Measurements from ENCODE around the gene NEDD9.

Gene NEDD9

GRCh38 chr6:11258260-11259237, 26.1 kb upstream of the NEDD9 start:
- H3K4me2 ChIP-seq (ENCODE audit: low read length): no peak overlapping the region
- H3K18ac ChIP-seq (ENCODE audit: low read length): no peak overlapping the region
- no peak overlapping the region for H2AK5ac ChIP-seq (ENCODE audit: low read length)
- DNase-seq: no peak
- H3K27ac ChIP-seq (ENCODE audit: low read depth, low read length): no peak overlapping the region
- H3K27me3 ChIP-seq (ENCODE audit: insufficient read depth, low read length, poor library complexity): no peaks in the 10 kb centered on the region
- no peaks in the 10 kb centered on the region for H3K79me2 ChIP-seq (ENCODE audit: control insufficient read depth, insufficient read depth, low read length)
- H3K79me1 ChIP-seq (ENCODE audit: low read length): no peaks in the 10 kb centered on the region
- H2BK5ac ChIP-seq (ENCODE audit: low read length): no peak overlapping the region
- H3K4me1 ChIP-seq (ENCODE audit: control insufficient read depth, low read depth, low read length): peaks cover 5% of the 10 kb centered on the region
- peak overlapping the region; percentile 35 for H3K56ac ChIP-seq (ENCODE audit: low read length)
- no peak overlapping the region for H4K5ac ChIP-seq (ENCODE audit: low read length)
- H4K8ac ChIP-seq (ENCODE audit: low read depth, low read length): no peak overlapping the region
- H3K36me3 ChIP-seq (ENCODE audit: control insufficient read depth, insufficient read depth, low read length): no peaks in the 10 kb centered on the region
- no CpG with 5 or more reads among the region's 2 CpGs for WGBS (ENCODE audit: extremely low coverage, insufficient coverage, low lambda C conversion rate)
- no peak overlapping the region for H3K23ac ChIP-seq (ENCODE audit: low read length)
- H2BK120ac ChIP-seq (ENCODE audit: low read depth, low read length): no peak overlapping the region
- no peak overlapping the region for H3K4ac ChIP-seq (ENCODE audit: low read depth, low read length)
- no peak overlapping the region for H2BK15ac ChIP-seq (replicated peaks; ENCODE audit: low read depth)
- no peak overlapping the region for H3K4me3 ChIP-seq (ENCODE audit: low read length)
- no peak overlapping the region for H3K9ac ChIP-seq (ENCODE audit: low read length)

- DNase-seq: no peak
- no CpG with 5 or more reads among the region's 5 CpGs for WGBS (ENCODE audit: extremely low coverage, insufficient coverage, low lambda C conversion rate)
- Histone ChIP-seq H3K27me3 (ENCODE audit: insufficient read depth, low read length, poor library complexity) (no peaks in the 10 kb centered on the region), H3K4me3 (ENCODE audit: low read length) (no peak overlapping the region), H2AK5ac (ENCODE audit: low read length) (no peak overlapping the region), H2BK5ac (ENCODE audit: low read length) (no peak overlapping the region), H3K36me3 (ENCODE audit: control insufficient read depth, insufficient read depth, low read length) (no peaks in the 10 kb centered on the region), H3K79me1 (ENCODE audit: low read length) (no peaks in the 10 kb centered on the region), H3K27ac (ENCODE audit: low read depth, low read length) (no peak overlapping the region), H3K79me2 (ENCODE audit: control insufficient read depth, insufficient read depth, low read length) (no peaks in the 10 kb centered on the region), H3K4me2 (ENCODE audit: low read length) (no peak overlapping the region), H4K8ac (ENCODE audit: low read depth, low read length) (no peak overlapping the region), H2BK120ac (ENCODE audit: low read depth, low read length) (no peak overlapping the region), H3K4ac (ENCODE audit: low read depth, low read length) (no peak overlapping the region), H3K18ac (ENCODE audit: low read length) (no peak overlapping the region), H2BK15ac (replicated peaks; ENCODE audit: low read depth) (no peak overlapping the region), H4K5ac (ENCODE audit: low read length) (no peak overlapping the region), H3K9ac (ENCODE audit: low read length) (no peak overlapping the region), H3K56ac (ENCODE audit: low read length) (no peak overlapping the region), H3K4me1 (ENCODE audit: control insufficient read depth, low read depth, low read length) (peaks cover 5% of the 10 kb centered on the region), H3K23ac (ENCODE audit: low read length) (no peak overlapping the region)
Observed at GRCh38 chr6:11255610-11256009, 23.1 kb upstream of the NEDD9 start.

GRCh38 chr6:11253594-11253993, 21.1 kb upstream of the NEDD9 start:
- Histone ChIP-seq H4K8ac (ENCODE audit: low read depth, low read length) (no peak overlapping the region), H3K4me2 (ENCODE audit: low read length) (no peak overlapping the region), H3K18ac (ENCODE audit: low read length) (no peak overlapping the region), H3K4me1 (ENCODE audit: control insufficient read depth, low read depth, low read length) (peaks cover 2% of the 10 kb centered on the region), H3K79me1 (ENCODE audit: low read length) (no peaks in the 10 kb centered on the region), H2BK15ac (replicated peaks; ENCODE audit: low read depth) (no peak overlapping the region), H3K27ac (ENCODE audit: low read depth, low read length) (no peak overlapping the region), H2BK120ac (ENCODE audit: low read depth, low read length) (no peak overlapping the region), H2AK5ac (ENCODE audit: low read length) (no peak overlapping the region), H4K5ac (ENCODE audit: low read length) (no peak overlapping the region), H3K79me2 (ENCODE audit: control insufficient read depth, insufficient read depth, low read length) (no peaks in the 10 kb centered on the region), H2BK5ac (ENCODE audit: low read length) (no peak overlapping the region), H3K36me3 (ENCODE audit: control insufficient read depth, insufficient read depth, low read length) (no peaks in the 10 kb centered on the region), H3K9ac (ENCODE audit: low read length) (no peak overlapping the region), H3K56ac (ENCODE audit: low read length) (no peak overlapping the region), H3K4me3 (ENCODE audit: low read length) (no peak overlapping the region), H3K4ac (ENCODE audit: low read depth, low read length) (no peak overlapping the region), H3K27me3 (ENCODE audit: insufficient read depth, low read length, poor library complexity) (no peaks in the 10 kb centered on the region), H3K23ac (ENCODE audit: low read length) (no peak overlapping the region)
- no CpG with 5 or more reads among the region's 1 CpG for WGBS (ENCODE audit: extremely low coverage, insufficient coverage, low lambda C conversion rate)
- no peak for DNase-seq

GRCh38 chr6:11251553-11252360, 19.3 kb upstream of the NEDD9 start:
- no peak for DNase-seq
- no peak overlapping the region for H2BK120ac ChIP-seq (ENCODE audit: low read depth, low read length)

GRCh38 chr6:11250108-11250507, 17.6 kb upstream of the NEDD9 start:
- no peak overlapping the region for H3K56ac ChIP-seq (ENCODE audit: low read length)
- no peak overlapping the region for H3K9ac ChIP-seq (ENCODE audit: low read length)
- no peak overlapping the region for H3K18ac ChIP-seq (ENCODE audit: low read length)
- no peak overlapping the region for H3K27ac ChIP-seq (ENCODE audit: low read depth, low read length)
- no peak overlapping the region for H2AK5ac ChIP-seq (ENCODE audit: low read length)
- H2BK15ac ChIP-seq (replicated peaks; ENCODE audit: low read depth): no peak overlapping the region
- no peaks in the 10 kb centered on the region for H3K79me1 ChIP-seq (ENCODE audit: low read length)
- no peak overlapping the region for H4K5ac ChIP-seq (ENCODE audit: low read length)
- H4K8ac ChIP-seq (ENCODE audit: low read depth, low read length): no peak overlapping the region
- H2BK120ac ChIP-seq (ENCODE audit: low read depth, low read length): no peak overlapping the region
- H3K4me1 ChIP-seq (ENCODE audit: control insufficient read depth, low read depth, low read length): no peaks in the 10 kb centered on the region
- no CpG with 5 or more reads among the region's 1 CpG for WGBS (ENCODE audit: extremely low coverage, insufficient coverage, low lambda C conversion rate)
- H3K27me3 ChIP-seq (ENCODE audit: insufficient read depth, low read length, poor library complexity): no peaks in the 10 kb centered on the region
- no peaks in the 10 kb centered on the region for H3K36me3 ChIP-seq (ENCODE audit: control insufficient read depth, insufficient read depth, low read length)
- H3K4ac ChIP-seq (ENCODE audit: low read depth, low read length): no peak overlapping the region
- no peak overlapping the region for H2BK5ac ChIP-seq (ENCODE audit: low read length)
- no peak overlapping the region for H3K23ac ChIP-seq (ENCODE audit: low read length)
- H3K79me2 ChIP-seq (ENCODE audit: control insufficient read depth, insufficient read depth, low read length): no peaks in the 10 kb centered on the region
- no peak for DNase-seq
- no peak overlapping the region for H3K4me3 ChIP-seq (ENCODE audit: low read length)
- no peak overlapping the region for H3K4me2 ChIP-seq (ENCODE audit: low read length)

More at GRCh38 chr6:11251553-11252360, 19.3 kb upstream of the NEDD9 start:
- H3K4ac ChIP-seq (ENCODE audit: low read depth, low read length): no peak overlapping the region
- H3K4me1 ChIP-seq (ENCODE audit: control insufficient read depth, low read depth, low read length): no peaks in the 10 kb centered on the region
- no peak overlapping the region for H3K27ac ChIP-seq (ENCODE audit: low read depth, low read length)
- no peak overlapping the region for H3K4me2 ChIP-seq (ENCODE audit: low read length)
- no peak overlapping the region for H4K8ac ChIP-seq (ENCODE audit: low read depth, low read length)
- no peaks in the 10 kb centered on the region for H3K27me3 ChIP-seq (ENCODE audit: insufficient read depth, low read length, poor library complexity)
- no peak overlapping the region for H2BK15ac ChIP-seq (replicated peaks; ENCODE audit: low read depth)
- H3K18ac ChIP-seq (ENCODE audit: low read length): no peak overlapping the region
- H4K5ac ChIP-seq (ENCODE audit: low read length): no peak overlapping the region
- H3K9ac ChIP-seq (ENCODE audit: low read length): no peak overlapping the region
- H3K79me2 ChIP-seq (ENCODE audit: control insufficient read depth, insufficient read depth, low read length): no peaks in the 10 kb centered on the region
- no peak overlapping the region for H2BK5ac ChIP-seq (ENCODE audit: low read length)
- no peak overlapping the region for H2AK5ac ChIP-seq (ENCODE audit: low read length)
- no CpG with 5 or more reads among the region's 7 CpGs for WGBS (ENCODE audit: extremely low coverage, insufficient coverage, low lambda C conversion rate)
- H3K79me1 ChIP-seq (ENCODE audit: low read length): no peaks in the 10 kb centered on the region
- H3K56ac ChIP-seq (ENCODE audit: low read length): no peak overlapping the region
- no peaks in the 10 kb centered on the region for H3K36me3 ChIP-seq (ENCODE audit: control insufficient read depth, insufficient read depth, low read length)
- no peak overlapping the region for H3K23ac ChIP-seq (ENCODE audit: low read length)
- no peak overlapping the region for H3K4me3 ChIP-seq (ENCODE audit: low read length)

All from mesendoderm (in vitro differentiated cells).